Suppressor macrophage treated with lipopolysaccharide for 4 hours (primary cell): Measurements from ENCODE around the gene ZNF20.
"Not testable (repeated sequence)": the region's sequence is repeated elsewhere in the genome, so short reads cannot be mapped to it uniquely, and the experiment has no call there.

Experiments used
- DNase-seq: peaks from one replicate; pipeline ENCODE4 v3.0.0-alpha.2; 2020

Gene ZNF20

GRCh38 chr19:12111943-12112637, 28.1 kb downstream of the ZNF20 start:
- no peak for DNase-seq

GRCh38 chr19:12111176-12111575, 29.0 kb downstream of the ZNF20 start:
- no peak for DNase-seq

- not testable (repeated sequence) for DNase-seq
These were observed 36.2 kb downstream of the ZNF20 start for GRCh38 chr19:12103909-12104308.

- peak; percentile 15 for DNase-seq
These were observed 42.1 kb downstream of the ZNF20 start for GRCh38 chr19:12098040-12098439.

- DNase-seq, result peak; percentile 1
These were observed 44.9 kb downstream of the ZNF20 start for GRCh38 chr19:12095111-12095790.

GRCh38 chr19:12093777-12094176, 46.4 kb downstream of the ZNF20 start:
- peak; percentile 48 for DNase-seq

- DNase-seq, result peak; percentile 3
These were observed 47.2 kb downstream of the ZNF20 start for GRCh38 chr19:12092956-12093355.

- DNase-seq, result peak; percentile 86
These were observed 47.9 kb downstream of the ZNF20 start for GRCh38 chr19:12092065-12092867.

- peak; percentile 71 for DNase-seq
These were observed 49.3 kb downstream of the ZNF20 start for GRCh38 chr19:12090807-12091206.

GRCh38 chr19:12085074-12085818, 54.9 kb downstream of the ZNF20 start:
- no peak for DNase-seq

- DNase-seq, result not testable (repeated sequence)
These were observed 56.8 kb downstream of the ZNF20 start for GRCh38 chr19:12083336-12083735.
